ENCODE measurements around the gene RUVBL1. TPM values are rescaled to one million over a fixed set of nuclear protein-coding genes. Genes with fewer than 3 reads are reported as not detected.

The RUVBL1 gene
- total and polyA plus RNA-seq, 7 donors, result 12.0 to 40.6 (median 17.1) TPM

DNA sequence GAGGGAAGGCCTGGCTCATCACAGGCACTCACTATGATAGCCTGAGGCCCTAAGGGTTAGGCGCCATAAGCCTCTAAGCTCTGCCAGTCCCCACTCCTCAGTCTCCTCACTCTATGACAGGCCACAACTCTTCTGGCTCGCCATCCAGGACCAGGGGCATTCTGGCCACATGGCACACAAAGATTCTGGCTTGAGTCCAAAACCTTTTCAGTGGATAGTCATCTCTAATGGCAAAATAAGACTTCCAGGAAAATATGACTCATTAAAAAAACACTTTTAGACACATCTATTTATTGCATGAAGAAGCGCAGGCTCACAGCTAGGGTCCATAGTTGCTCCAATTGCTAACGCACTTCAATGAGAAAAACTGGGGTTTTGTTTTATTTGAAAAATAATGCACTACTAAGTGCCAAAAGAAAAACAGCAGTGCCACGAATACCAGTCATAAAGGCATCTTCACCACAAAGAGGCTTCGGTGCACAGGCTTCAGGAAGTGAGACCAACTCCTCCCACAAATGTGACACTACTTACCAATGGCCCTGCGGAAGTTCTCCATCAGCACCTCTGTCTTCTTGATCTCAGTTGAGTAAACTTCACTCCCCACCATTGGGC, 11.1 kb downstream of the RUVBL1 start:
- Histone ChIP-seq H3K27me3 (no peaks in the 10 kb centered on the region), H3K9me3 (no peaks in the 10 kb centered on the region), H3K4me3 (no peak overlapping the region), H3K27ac (peak overlapping the region in 2 of 4 donors; percentile 21 to 22), H3K36me3 (peaks cover 0 to 54% (median 0%) of the 10 kb centered on the region in 4 donors), H3K4me1 (peaks cover 0 to 9% (median 8%) of the 10 kb centered on the region in 4 donors)
- intact Hi-C loops (cut with DNase I), result no loop called here
- DNase-seq, result no peak
- WGBS, 2 donors, result 81 to 88% methylated on average over 7 of the region's 7 CpGs
- TF ChIP-seq EP300 (IDR thresholded peaks at IDR 0.05) (no peak), POLR2AphosphoS5 (IDR thresholded peaks at IDR 0.05) (peak in 1 of 4 donors; percentile 26)

DNA sequence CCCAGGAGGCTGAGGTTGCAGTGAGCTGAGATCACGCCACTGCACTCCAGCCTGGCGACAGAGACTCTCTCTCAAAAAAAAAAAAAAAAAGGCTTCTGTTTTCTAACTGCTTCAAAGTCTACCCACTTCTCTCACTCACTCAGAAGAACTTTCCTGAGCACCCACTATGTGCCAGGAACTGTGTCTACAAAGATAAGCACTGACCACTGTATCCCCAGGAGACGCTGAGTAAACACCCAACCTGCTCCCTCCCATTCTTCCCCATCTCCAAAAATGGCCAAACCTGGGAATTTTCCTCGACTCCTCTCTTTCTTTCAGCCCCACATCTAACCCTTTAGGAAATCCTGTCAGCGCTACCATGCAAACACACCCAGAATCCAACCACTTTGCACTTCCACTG, 12.5 kb downstream of the RUVBL1 start:
- H3K9me3 ChIP-seq, result no peaks in the 10 kb centered on the region
- H3K27me3 ChIP-seq, result no peaks in the 10 kb centered on the region
- WGBS, 2 donors, result 96% methylated on average over 5 of the region's 5 CpGs
- H3K4me3 ChIP-seq, result no peak overlapping the region
- no peak for DNase-seq
- H3K27ac ChIP-seq, result no peak overlapping the region
- TF ChIP-seq POLR2A (IDR thresholded peaks at IDR 0.05), result no peak
- no peak for TF ChIP-seq EP300 (IDR thresholded peaks at IDR 0.05)
- no peak for TF ChIP-seq POLR2AphosphoS5 (IDR thresholded peaks at IDR 0.05)
- no peak for TF ChIP-seq CTCF (IDR thresholded peaks at IDR 0.05)
- peaks cover 0 to 46% (median 0%) of the 10 kb centered on the region in 4 donors for H3K36me3 ChIP-seq
- H3K4me1 ChIP-seq, result peaks cover 0 to 9% (median 8%) of the 10 kb centered on the region in 4 donors
- intact Hi-C loops (cut with DNase I), result no loop called here

- Histone ChIP-seq H3K4me3 (no peak overlapping the region), H3K4me1 (peaks cover 0 to 8% (median 7%) of the 10 kb centered on the region in 4 donors), H3K9me3 (no peaks in the 10 kb centered on the region), H3K27me3 (no peaks in the 10 kb centered on the region), H3K36me3 (peaks cover 0 to 46% (median 4%) of the 10 kb centered on the region in 4 donors), H3K27ac (no peak overlapping the region)
- WGBS, 2 donors, result 86 to 93% methylated on average over 8 of the region's 8 CpGs
- DNase-seq, result no peak
- intact Hi-C loops (cut with DNase I), result no loop called here
- TF ChIP-seq POLR2A (IDR thresholded peaks at IDR 0.05), result no peak
- TF ChIP-seq CTCF (IDR thresholded peaks at IDR 0.05), result no peak
- TF ChIP-seq EP300 (IDR thresholded peaks at IDR 0.05), result no peak
- no peak for TF ChIP-seq POLR2AphosphoS5 (IDR thresholded peaks at IDR 0.05)
Observed at GRCh38 chr3:128107834-128108233, 15.8 kb downstream of the RUVBL1 start.

- no peak overlapping the region for H3K27ac ChIP-seq
- H3K4me3 ChIP-seq, result no peak overlapping the region
- TF ChIP-seq CTCF (IDR thresholded peaks at IDR 0.05), result no peak
- 67 to 86% methylated on average over 5 of the region's 5 CpGs for WGBS, 2 donors
- H3K9me3 ChIP-seq, result no peaks in the 10 kb centered on the region
- H3K27me3 ChIP-seq, result no peaks in the 10 kb centered on the region
- H3K4me1 ChIP-seq, result no peaks in the 10 kb centered on the region
- intact Hi-C loops (cut with DNase I), result no loop called here
- DNase-seq, result no peak
- H3K36me3 ChIP-seq, result peaks cover 0 to 49% (median 13%) of the 10 kb centered on the region in 4 donors
Observed at GRCh38 chr3:128103136-128103676, 20.4 kb downstream of the RUVBL1 start.

DNA sequence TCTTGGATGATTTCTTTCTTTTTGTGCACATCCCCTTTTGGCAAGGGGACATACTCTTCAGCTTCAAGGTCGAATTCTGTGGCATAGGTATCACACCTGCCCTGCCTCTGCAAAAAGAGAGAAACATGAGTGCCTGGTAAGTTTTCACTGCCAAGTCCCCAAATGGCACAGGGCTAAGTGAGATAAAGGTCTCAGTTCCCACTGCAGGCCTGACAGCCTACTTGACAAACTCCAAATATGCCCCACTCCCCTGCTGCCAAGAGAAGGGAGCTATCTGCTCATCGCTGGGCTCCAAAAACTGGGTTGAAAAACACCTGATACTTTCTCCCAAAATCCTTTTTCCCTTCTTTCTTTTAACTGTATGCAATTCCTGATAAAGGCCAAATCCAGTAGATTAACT, 23.0 kb downstream of the RUVBL1 start:
- DNase-seq, result no peak
- WGBS, 2 donors, result 93% methylated on average over 2 of the region's 2 CpGs
- no peaks in the 10 kb centered on the region for H3K4me1 ChIP-seq
- intact Hi-C loops (cut with DNase I), result no loop called here
- no peaks in the 10 kb centered on the region for H3K9me3 ChIP-seq
- no peak overlapping the region for H3K4me3 ChIP-seq
- peaks cover 0 to 71% (median 24%) of the 10 kb centered on the region in 4 donors for H3K36me3 ChIP-seq
- H3K27ac ChIP-seq, result no peak overlapping the region
- H3K27me3 ChIP-seq, result no peaks in the 10 kb centered on the region
- TF ChIP-seq POLR2AphosphoS5 (IDR thresholded peaks at IDR 0.05) (no peak), CTCF (IDR thresholded peaks at IDR 0.05) (no peak), POLR2A (IDR thresholded peaks at IDR 0.05) (no peak), EP300 (IDR thresholded peaks at IDR 0.05) (no peak)

Data from sigmoid colon (tissue), 7 donors.